GM19452 (cell line): ENCODE data around the gene KIRREL1.

ENCODE experiments used
- ATAC-seq: cut with Tn5 transposase; IDR thresholded peaks from one replicate; pipeline ENCODE4 v1.9.1; 2021; ENCODE audit not compliant: unreplicated experiment

KIRREL1 gene

DNA sequence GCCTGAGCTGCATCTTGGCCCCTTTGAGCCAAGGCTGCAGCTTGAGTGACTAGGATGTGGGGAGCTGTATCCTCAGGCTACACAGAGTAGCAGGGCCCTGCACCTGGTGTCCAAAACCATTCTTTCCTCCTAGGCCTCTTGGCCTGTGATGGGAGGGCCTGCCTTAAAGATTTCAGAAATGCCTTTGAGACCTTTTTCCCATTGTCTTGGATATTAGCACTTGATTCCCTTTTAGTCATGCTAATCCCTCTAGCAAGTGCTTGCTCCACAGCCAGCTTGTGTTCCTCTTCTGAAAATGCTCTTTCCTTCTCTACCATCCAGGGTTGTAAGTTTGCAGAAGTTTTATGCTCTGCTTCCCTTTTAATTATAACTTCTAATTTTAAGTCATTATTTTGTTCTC lies 21.7 kb upstream of the KIRREL1 start:
- no peak for ATAC-seq

DNA sequence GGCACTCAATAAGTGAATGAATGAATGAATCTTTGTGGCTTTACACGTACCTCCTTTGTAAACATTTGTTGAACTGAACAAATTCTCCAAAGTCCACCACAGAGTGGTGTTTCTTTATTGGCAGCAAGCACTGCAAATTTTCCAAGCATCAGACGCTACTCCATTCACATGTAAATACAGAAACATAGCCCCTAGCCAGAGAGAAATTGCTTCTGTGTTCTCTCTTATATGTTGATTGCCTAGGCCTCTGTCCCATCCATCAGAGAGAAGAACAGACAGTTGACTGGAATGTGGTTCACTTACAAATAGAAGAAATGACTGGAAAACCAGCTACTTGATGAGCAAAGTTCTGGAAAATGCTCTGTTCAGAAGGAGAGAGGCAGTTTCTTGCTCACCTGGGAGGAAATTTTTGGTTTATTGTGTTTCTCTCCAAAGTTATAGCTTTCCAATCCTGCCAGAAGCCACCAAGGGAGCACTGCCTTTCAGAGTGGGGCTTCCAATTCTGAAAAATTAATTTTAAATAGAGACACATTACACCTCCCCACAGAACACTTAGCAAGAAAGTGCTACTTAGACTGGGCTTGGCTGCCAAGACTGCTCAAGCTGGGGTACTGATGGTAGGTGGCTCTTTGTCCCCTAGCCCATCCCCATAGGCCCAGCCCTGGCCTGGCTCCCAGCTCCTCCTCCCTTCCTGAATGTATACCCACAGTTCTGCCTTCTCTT lies 18.1 kb upstream of the KIRREL1 start:
- no peak for ATAC-seq

DNA sequence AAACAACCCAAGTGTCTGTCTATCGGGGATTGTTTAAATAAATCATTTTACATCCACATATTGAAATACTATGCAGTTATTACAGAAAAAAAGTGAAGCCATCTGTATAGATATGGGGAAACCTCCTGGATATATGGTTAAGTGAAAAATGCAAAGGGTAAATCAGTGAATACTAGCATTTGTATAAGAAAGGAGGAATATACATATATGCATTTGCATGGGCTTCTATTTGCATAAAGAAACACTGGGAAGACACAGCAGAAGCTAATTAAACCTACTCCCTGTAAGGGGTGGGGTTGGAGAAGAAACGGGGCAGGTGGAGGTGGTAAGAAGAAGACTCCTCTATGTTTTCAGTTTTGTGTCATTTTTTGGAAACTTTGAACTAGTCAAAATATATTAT lies 16.6 kb upstream of the KIRREL1 start:
- no peak for ATAC-seq

DNA sequence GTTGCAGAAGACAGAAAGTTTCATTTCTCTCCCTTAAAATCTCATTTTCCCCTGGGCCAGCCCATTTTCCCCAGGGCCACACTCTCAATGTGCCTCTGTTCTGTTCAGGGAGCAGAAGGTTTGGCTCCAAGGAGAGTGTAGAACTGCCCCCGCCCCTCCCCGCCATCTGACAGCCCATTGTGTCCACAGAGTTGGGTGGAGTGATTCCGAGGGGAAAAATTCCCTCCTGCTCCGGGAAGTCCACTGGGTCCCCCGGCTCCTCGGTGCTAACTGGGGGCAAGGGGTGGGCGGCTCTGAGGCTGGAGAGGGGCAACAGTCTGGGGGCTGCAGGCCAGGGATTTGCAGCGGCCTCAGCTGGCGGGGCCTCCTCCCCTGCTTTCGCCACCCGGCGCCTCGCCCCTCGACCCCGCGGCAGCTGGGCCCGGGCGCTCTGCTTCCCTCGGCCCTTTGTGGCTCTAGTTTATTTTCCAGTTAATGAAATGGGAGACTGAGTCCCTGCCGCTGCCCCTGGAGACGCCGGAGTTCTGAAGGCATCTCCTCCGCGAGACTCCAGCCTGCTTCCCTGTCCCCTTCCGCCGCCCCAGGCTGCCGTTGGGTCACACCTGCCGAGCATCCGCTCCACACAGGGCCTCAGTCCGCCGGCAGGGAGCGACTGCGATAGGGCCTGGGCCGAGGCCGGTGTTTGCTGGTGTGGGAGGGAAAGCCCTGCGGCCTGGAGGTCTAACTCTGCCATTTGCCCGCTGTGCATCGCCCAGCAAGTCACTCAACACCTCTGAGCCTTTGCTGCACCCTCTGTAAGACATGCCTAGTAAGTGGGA lies 14.7 kb upstream of the KIRREL1 start:
- no peak for ATAC-seq

DNA sequence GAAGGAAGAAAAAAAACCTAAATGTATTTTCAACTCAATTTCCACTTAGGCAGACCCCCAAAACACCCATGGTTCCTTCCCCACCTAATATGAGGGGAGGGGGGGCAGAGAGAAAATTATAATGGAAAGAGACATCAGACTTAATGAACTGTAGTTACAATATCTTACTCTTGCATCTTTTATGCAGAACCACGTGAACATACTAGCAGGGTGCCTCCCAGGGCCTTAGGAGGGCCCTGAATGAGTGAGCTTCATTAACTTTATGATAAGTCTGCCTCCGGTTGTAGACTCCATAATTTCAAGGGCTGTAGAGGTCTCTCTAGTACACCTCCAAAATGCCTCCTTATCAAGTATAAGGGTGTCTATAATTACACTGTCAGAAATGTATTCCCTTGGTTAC lies 11.3 kb upstream of the KIRREL1 start:
- no peak for ATAC-seq

GRCh38 chr1:157983787-157984186 lies 9.7 kb upstream of the KIRREL1 start:
- ATAC-seq, result no peak

- no peak for ATAC-seq
These were observed 9.0 kb upstream of the KIRREL1 start for GRCh38 chr1:157984469-157984868.

DNA sequence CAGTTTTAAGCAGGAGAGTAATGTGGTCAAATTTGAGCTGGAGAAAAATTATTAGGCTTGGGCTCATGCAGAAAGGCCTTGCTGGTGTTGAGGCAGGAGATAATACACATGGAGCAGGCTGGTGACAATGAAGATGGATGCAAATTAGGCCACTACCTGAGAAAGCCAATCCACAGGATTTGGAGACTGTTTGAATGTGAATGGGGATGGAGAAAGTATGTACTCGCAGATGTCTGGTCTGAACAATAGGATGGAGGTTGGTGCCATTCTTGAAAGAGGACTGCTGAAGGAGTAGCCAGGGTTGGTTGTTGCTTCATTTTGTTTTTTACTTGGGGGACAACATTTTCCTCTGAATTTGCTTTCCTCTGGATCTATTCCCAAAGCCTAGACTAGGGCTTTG lies 8.0 kb upstream of the KIRREL1 start:
- ATAC-seq, result no peak

DNA sequence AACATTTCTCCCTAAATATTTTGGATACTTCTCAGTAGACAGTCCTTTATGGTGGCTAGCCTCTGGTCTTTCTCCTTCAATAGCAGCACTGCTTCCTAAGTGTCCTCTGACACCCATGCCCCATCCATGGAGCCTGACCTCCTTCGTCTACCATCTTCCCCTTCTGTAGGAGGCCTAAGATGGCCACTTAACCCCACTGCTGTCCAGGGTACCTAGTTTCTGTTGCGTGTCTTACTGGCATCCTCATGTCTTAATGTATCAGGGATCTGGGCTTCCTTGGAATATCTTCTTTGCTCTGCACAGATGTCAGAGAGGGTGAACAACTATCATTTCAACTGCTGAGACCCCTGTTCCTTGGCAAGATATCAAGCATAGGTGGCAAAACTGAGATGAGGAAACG lies 5.4 kb upstream of the KIRREL1 start:
- ATAC-seq, result no peak

- no peak for ATAC-seq
These were observed 1.2 kb upstream of the KIRREL1 start for GRCh38 chr1:157992031-157992832.

DNA sequence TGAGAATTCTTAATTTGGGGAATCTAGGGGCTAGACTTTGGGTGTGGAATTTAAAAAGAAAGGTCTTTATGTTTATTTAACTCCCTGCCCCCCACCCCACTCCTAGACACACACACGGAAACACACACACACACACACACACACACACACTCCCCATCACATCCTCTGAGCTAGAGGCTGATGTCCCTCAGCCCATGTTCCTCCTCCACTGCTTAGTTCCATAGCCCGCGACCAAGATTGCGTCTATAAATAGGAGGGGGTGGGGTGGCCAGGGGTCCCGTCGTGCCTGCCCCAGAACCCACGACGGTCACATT lies 655 bp upstream of the KIRREL1 start:
- no peak for ATAC-seq

GRCh38 chr1:157993918-157994605 lies 617 bp downstream of the KIRREL1 start:
- no peak for ATAC-seq

- no peak for ATAC-seq
These were observed 1.5 kb downstream of the KIRREL1 start for GRCh38 chr1:157994704-157995582.

DNA sequence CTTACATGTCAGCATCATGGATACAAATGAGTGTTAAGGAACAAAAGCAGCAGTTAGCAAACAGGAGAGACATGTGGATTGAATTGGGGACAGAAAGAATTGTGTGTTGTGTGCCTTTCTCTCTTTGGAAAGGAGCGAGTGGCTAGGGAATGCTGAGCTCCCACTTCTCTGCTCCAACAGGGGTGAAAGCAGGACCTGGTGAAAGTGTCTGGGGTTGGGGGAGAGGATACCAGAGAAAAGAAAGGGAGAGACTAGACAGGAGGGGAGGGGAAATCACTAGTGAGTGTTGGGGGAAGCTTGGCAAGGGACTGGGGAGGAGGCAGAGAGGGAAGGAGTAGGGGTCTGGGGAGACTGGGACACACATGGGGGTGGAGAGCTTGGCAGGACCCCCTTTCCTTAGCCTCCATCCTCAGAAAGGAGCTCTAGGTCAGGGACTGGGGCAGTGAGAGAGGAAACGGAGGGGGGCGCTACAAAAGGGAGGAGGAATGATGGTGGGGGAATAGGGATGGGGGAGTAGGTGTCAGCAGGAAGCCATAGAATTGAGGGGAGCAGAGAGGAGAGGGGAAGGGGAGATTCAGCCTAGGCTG lies 2.2 kb downstream of the KIRREL1 start:
- ATAC-seq, result no peak

- no peak for ATAC-seq
These were observed 3.0 kb downstream of the KIRREL1 start for GRCh38 chr1:157996433-157996832.

- ATAC-seq, result no peak
These were observed 7.1 kb downstream of the KIRREL1 start for GRCh38 chr1:158000507-158000906.

DNA sequence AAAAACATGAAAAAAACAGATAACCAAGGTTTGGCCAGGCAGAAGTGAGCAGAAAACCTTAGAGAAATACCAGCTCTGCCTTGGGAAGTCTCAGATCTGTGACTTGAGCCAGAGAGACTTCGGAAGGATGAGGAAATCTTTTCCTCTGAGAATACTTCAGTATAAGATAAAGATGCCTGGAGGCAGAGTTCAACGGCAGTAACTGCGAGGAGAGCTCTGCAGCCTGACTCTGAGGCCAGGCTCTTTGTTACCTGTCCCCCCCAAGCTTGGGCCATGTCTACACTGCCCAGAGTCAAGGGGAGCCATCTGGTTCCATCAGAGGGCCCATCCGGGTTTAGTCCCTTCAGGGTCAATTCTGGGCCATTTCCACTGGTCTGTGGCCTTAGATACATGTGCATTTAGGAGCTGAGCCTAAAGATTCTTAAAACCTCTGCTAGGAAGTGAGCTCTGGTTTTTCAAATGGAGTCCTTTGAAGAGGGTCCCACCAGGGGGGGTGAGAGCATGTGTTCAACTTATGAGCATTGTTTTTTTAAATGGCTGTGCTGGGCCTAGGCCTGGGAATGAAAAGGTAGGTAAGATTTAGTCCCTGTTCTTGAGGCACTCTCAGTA lies 8.7 kb downstream of the KIRREL1 start:
- no peak for ATAC-seq

DNA sequence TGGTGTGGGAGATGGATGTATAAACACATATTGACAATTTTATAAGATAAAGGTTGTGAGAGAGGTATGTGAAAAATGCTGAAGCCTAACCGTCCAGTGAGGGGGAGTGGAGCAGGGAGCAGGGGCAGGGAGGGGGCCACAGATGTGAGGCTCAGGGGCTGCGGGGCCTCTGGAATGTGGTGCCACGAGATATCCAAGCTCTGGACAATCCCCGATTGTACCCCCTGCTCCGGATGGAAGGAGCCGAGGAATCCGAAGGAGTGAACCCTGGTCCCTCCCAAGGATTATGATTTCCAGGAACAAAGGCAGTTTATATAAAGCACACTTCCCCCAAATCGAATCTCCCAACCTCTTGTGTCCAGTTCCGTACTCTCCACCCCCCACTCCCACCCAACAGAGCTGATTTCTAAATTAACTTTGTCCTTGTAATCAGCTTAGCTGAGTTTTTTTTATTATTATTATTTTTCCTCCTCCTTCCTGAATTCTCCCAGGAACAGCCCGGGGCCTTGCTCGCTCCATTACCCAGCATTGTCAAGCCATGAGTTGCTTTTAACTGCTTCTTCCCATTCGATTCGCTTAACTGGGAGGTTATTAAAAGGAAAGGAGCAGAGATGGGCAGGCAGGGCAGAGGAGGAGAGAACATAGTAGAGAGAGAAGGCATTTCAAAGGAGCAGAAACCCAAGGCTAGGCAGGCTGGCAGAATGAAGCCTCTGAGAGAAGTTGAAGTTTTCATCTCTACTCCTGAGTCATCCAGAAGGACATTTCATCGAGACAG lies 9.4 kb downstream of the KIRREL1 start:
- no peak for ATAC-seq

DNA sequence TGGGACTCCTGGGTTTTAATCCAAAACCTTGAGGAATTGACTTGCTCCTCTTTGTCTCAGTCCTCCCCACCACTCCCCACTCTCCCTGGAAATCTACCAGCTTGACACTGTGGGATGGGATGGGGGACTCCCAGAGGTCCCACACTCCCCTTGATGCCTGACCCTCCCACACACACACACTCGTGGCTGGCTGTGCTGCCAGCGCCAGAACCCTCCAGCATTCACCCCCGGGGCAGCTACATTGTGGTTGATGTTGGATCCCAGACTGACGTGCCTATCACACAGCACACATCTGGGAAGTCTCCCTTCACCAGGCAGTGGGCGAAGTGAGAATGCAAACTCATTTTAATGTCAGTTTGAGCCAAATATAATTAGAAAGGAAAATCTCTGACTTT lies 10.0 kb downstream of the KIRREL1 start:
- ATAC-seq, result no peak
